GM23338 (cell line): ENCODE data around the gene LMX1B. TPM values are rescaled to one million over a fixed set of nuclear protein-coding genes. Genes with fewer than 3 reads are reported as not detected.

Experiments
- ATAC-seq: fragments of 200-7000 bp; cut with Tn5 transposase; 3 replicates; pipeline ENCODE4 v1.9.1; 2020
- DNase-seq: peaks from one replicate; pipeline ENCODE4 v3.0.0-alpha.2; 2015; ENCODE audit warnings: low spot score
- H2AFZ ChIP-seq: fragments of 200-600 bp; sonication (generic); 2 replicates; pipeline ENCODE4 v1.8.0; 2016; ENCODE audit warnings: antibody characterized with exemption, mild to moderate bottlenecking, moderate library complexity
- H3F3A ChIP-seq: fragments of 200-600 bp; sonication (generic); replicated peaks from 2 replicates; pipeline ENCODE4 v1.8.0; 2017; ENCODE audit warnings: antibody characterized with exemption, mixed run types, low read depth
- H3K27ac ChIP-seq: fragments of 200-600 bp; sonication (generic); 2 replicates; pipeline ENCODE4 v1.6.1; 2016; ENCODE audit warnings: low read depth
- H3K27me3 ChIP-seq: fragments of 200-600 bp; sonication (generic); 2 replicates; pipeline ENCODE4 v1.8.0; 2016; ENCODE audit warnings: mild to moderate bottlenecking, mixed run types, moderate library complexity; ENCODE audit not compliant: insufficient read depth
- H3K36me3 ChIP-seq: fragments of 200-600 bp; sonication (generic); 2 replicates; pipeline ENCODE4 v1.8.0; 2016; ENCODE audit warnings: mild to moderate bottlenecking; ENCODE audit not compliant: insufficient read depth
- H3K4me1 ChIP-seq: fragments of 200-600 bp; sonication (generic); 2 replicates; pipeline ENCODE4 v1.8.0; 2016; ENCODE audit warnings: mild to moderate bottlenecking, moderate library complexity; ENCODE audit not compliant: insufficient read depth
- H3K4me2 ChIP-seq: fragments of 200-600 bp; sonication (generic); 2 replicates; pipeline ENCODE4 v1.7.1; 2017; ENCODE audit warnings: mixed run types
- H3K4me3 ChIP-seq: fragments of 200-600 bp; sonication (generic); 2 replicates; pipeline ENCODE4 v1.6.1; 2016; ENCODE audit warnings: mixed run types
- H3K79me2 ChIP-seq: fragments of 200-600 bp; sonication (generic); replicated peaks from 2 replicates; pipeline ENCODE4 v1.8.0; 2017; ENCODE audit warnings: mild to moderate bottlenecking; ENCODE audit not compliant: insufficient read depth
- H3K9me2 ChIP-seq: fragments of 200-600 bp; sonication (generic); 2 replicates; pipeline ENCODE4 v1.8.0; 2017; ENCODE audit not compliant: insufficient read depth
- H4K20me1 ChIP-seq: fragments of 200-600 bp; sonication (generic); replicated peaks from 2 replicates; pipeline ENCODE4 v1.8.0; 2017; ENCODE audit warnings: mild to moderate bottlenecking; ENCODE audit not compliant: insufficient read depth
- H3K27ac Mint-ChIP-seq: 2 replicates; pipeline ENCODE4 v1.8.0; 2020; ENCODE audit warnings: inconsistent platforms, mild to moderate bottlenecking, moderate library complexity, mixed read lengths
- H3K27me3 Mint-ChIP-seq: 3 replicates; pipeline ENCODE4 v1.8.0; 2022; ENCODE audit warnings: low read depth, mild to moderate bottlenecking, moderate library complexity, mixed read lengths, inconsistent platforms; ENCODE audit not compliant: insufficient read depth, poor library complexity
- H3K36me3 Mint-ChIP-seq: 3 replicates; pipeline ENCODE4 v1.8.0; 2021; ENCODE audit warnings: low read depth, mild to moderate bottlenecking, inconsistent platforms, moderate library complexity, mixed read lengths
- H3K4me1 Mint-ChIP-seq: 3 replicates; pipeline ENCODE4 v1.8.0; 2020; ENCODE audit warnings: mild to moderate bottlenecking, inconsistent platforms, mixed read lengths
- H3K4me3 Mint-ChIP-seq: 3 replicates; pipeline ENCODE4 v1.8.0; 2021; ENCODE audit warnings: moderate library complexity, mild to moderate bottlenecking, inconsistent platforms, mixed read lengths
- H3K9me3 Mint-ChIP-seq: 3 replicates; pipeline ENCODE4 v1.8.0; 2020; ENCODE audit warnings: moderate library complexity, mild to moderate bottlenecking, inconsistent platforms, mixed read lengths
- CREB1 ChIP-seq: fragments of 250-450 bp; sonication (Bioruptor Pico); IDR thresholded peaks from 2 replicates; pipeline ENCODE4 v1.5.0; 2020; ENCODE audit warnings: low read depth, mild to moderate bottlenecking, moderate library complexity
- EZH2 ChIP-seq: fragments of 200-600 bp; sonication (generic); IDR thresholded peaks from one replicate; pipeline ENCODE4 v1.8.0; 2017; ENCODE audit warnings: antibody characterized with exemption, mild to moderate bottlenecking, low read depth; ENCODE audit not compliant: unreplicated experiment
- EZH2phosphoT487 ChIP-seq: fragments of 200-600 bp; sonication (generic); IDR thresholded peaks from one replicate; pipeline ENCODE4 v1.8.1; 2018; ENCODE audit warnings: antibody characterized with exemption; ENCODE audit not compliant: unreplicated experiment
- JUNB ChIP-seq: IDR thresholded peaks from one replicate; pipeline ENCODE4 v1.6.1; 2016; ENCODE audit warnings: antibody characterized with exemption; ENCODE audit not compliant: unreplicated experiment
- NANOG ChIP-seq: IDR thresholded peaks from 2 replicates; pipeline ENCODE4 v1.6.1; 2016; ENCODE audit warnings: antibody characterized with exemption, borderline replicate concordance
- STAT1 ChIP-seq: IDR thresholded peaks from one replicate; pipeline ENCODE4 v1.6.1; 2016; ENCODE audit warnings: antibody characterized with exemption; ENCODE audit not compliant: unreplicated experiment
- ZNF114 ChIP-seq: fragments of 250-450 bp; sonication (Bioruptor Pico); IDR thresholded peaks from 2 replicates; pipeline ENCODE4 v1.5.0; 2020; ENCODE audit warnings: mild to moderate bottlenecking, moderate library complexity
- polyA plus RNA-seq: library from polyadenylated mRNA; unstranded; fragments of >200 nt; fragmentation: Nextera tagmentation; extraction: Ambion mirVana; gene quantifications from 2 replicates; pipeline ENCODE4 v1.2.1, GENCODE V29; 2016
- total RNA-seq: library from RNA; depleted of rRNA; stranded (reverse); fragments of >200 nt; shearing (Covaris generic); gene quantifications from 2 replicates; pipeline ENCODE4 v1.2.3, GENCODE V29; 2014
- TF ChIP-seq, protein P1 (sequence below), 2 experiments: fragments of 200-600 bp in 1 of 2; sonication (generic) in 1 of 2; conservative IDR thresholded peaks; 2 replicates each; pipeline versions ENCODE4 v1.5.1 to v1.6.1; 2016 to 2017; ENCODE audit warnings: antibody characterized with exemption in 2 of 2, low read depth in 2 of 2, mild to moderate bottlenecking in 2 of 2, moderate library complexity in 1 of 2
- TF ChIP-seq, protein P2 (sequence below): IDR thresholded peaks from 2 replicates; pipeline ENCODE4 v1.6.1; 2016; ENCODE audit warnings: antibody characterized with exemption
- TF ChIP-seq, protein P3 (sequence below): fragments of 250-450 bp; sonication (Bioruptor Pico); IDR thresholded peaks from 2 replicates; pipeline ENCODE4 v1.5.0; 2020; ENCODE audit warnings: mild to moderate bottlenecking, moderate library complexity

LMX1B gene
- total and polyA plus RNA-seq, 2 experiments from 2014 or later: 0.08 to 0.21 TPM

DNA sequence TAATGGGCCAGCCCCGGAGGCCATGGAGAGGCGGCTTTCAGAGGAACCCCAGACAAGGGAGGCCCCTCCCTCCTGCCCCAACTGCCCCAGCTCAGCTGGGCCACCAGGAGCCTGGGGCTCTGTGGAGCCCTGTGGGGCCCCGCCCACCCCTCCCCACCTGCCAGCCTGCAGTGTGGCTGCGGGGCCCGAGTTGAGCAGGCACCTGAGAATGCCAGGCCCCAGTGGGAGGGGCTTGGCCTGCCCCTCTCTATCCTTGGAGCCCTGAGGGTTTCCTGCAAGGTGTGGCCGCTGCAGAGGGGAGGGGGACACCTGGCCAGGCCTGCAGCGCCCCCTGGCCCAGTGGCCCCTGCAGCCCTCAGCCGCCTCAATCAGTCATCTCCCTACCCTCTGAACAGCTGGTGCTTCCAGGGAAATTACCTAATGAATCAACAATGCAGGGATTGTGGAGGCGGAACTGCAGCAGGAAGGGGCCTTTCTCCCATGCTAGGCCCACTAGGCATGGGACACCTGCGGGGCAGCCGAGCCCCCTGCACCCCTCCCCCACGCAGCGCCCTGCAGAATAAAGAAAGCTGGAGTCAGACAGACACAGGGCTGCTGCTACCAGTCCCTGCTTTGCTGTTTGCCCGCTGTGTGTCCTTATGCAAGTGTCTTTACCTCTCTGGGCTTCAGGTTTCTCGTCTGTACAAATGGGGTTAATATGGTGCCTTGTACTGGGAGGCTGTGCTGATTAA is 48.0 kb downstream of the LMX1B start:
- peaks cover 36% of the 10 kb centered on the region for H3K4me1 Mint-ChIP-seq
- no peaks in the 10 kb centered on the region for H3K79me2 ChIP-seq
- H3K27me3 ChIP-seq: peaks cover 10% of the 10 kb centered on the region; the same call in 1 of the 2 replicates
- H4K20me1 ChIP-seq: no peaks in the 10 kb centered on the region
- H3K27me3 Mint-ChIP-seq: peaks cover 25% of the 10 kb centered on the region
- H3K4me3 Mint-ChIP-seq: no peak overlapping the region
- H3F3A ChIP-seq: peaks cover 17% of the 10 kb centered on the region
- no peaks in the 10 kb centered on the region for H3K36me3 Mint-ChIP-seq
- H3K4me2 ChIP-seq: peak overlapping the region; percentile 31
- no peak for TF ChIP-seq EZH2phosphoT487
- TF ChIP-seq, protein P1, sequence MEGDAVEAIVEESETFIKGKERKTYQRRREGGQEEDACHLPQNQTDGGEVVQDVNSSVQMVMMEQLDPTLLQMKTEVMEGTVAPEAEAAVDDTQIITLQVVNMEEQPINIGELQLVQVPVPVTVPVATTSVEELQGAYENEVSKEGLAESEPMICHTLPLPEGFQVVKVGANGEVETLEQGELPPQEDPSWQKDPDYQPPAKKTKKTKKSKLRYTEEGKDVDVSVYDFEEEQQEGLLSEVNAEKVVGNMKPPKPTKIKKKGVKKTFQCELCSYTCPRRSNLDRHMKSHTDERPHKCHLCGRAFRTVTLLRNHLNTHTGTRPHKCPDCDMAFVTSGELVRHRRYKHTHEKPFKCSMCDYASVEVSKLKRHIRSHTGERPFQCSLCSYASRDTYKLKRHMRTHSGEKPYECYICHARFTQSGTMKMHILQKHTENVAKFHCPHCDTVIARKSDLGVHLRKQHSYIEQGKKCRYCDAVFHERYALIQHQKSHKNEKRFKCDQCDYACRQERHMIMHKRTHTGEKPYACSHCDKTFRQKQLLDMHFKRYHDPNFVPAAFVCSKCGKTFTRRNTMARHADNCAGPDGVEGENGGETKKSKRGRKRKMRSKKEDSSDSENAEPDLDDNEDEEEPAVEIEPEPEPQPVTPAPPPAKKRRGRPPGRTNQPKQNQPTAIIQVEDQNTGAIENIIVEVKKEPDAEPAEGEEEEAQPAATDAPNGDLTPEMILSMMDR (conservative IDR thresholded peaks at IDR 0.05; ENCODE audit: low read depth in 2 of 2): peak; percentile 61 to 81
- H3K4me3 ChIP-seq: no peak overlapping the region
- ATAC-seq (peak; percentile 69), DNase-seq (peak; percentile 93)
- peak overlapping the region; percentile 42; the same call in 1 of the 2 replicates for H3K27ac ChIP-seq
- no peaks in the 10 kb centered on the region for H3K36me3 ChIP-seq
- no peaks in the 10 kb centered on the region for H3K9me3 Mint-ChIP-seq
- H3K4me1 ChIP-seq: peaks cover 46% of the 10 kb centered on the region
- no peaks in the 10 kb centered on the region for H3K9me2 ChIP-seq
- no peak overlapping the region for H3K27ac Mint-ChIP-seq
- H2AFZ ChIP-seq: no peak overlapping the region

DNA sequence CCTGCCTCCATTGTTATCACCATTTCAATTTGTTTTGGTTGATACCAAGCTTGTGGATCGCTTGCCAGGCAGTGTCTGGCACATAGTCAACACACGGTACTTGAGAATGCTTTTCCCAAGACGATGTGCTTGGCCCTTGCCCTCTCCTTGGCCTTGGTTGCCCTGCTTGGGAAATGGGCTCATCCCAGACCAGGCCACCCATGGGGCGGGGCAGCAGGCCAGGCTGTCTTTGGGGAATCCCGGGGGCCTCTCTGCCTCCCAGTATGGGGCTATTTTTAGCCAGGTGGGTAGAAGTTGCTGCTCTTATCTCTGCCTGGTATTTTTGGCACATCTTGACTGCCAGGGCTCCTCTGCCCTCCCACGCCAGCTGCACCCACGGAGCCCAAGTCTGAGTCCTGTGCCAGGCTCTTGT is 49.9 kb downstream of the LMX1B start:
- Mint-ChIP-seq H3K27me3 (peaks cover 25% of the 10 kb centered on the region), H3K27ac (no peak overlapping the region), H3K4me3 (no peak overlapping the region), H3K36me3 (no peaks in the 10 kb centered on the region), H3K9me3 (no peaks in the 10 kb centered on the region), H3K4me1 (peaks cover 36% of the 10 kb centered on the region)
- peaks cover 46% of the 10 kb centered on the region for H3K4me1 ChIP-seq
- H2AFZ ChIP-seq: no peak overlapping the region
- H4K20me1 ChIP-seq: no peaks in the 10 kb centered on the region
- no peak overlapping the region for H3K27ac ChIP-seq
- no peaks in the 10 kb centered on the region for H3K9me2 ChIP-seq
- no peaks in the 10 kb centered on the region for H3K79me2 ChIP-seq
- TF ChIP-seq NANOG (no peak), STAT1 (no peak), ZNF114 (CRISPR knock-in tag) (no peak), EZH2phosphoT487 (no peak), CREB1 (CRISPR knock-in tag) (no peak), EZH2 (no peak), JUNB (no peak)
- TF ChIP-seq, protein P2, sequence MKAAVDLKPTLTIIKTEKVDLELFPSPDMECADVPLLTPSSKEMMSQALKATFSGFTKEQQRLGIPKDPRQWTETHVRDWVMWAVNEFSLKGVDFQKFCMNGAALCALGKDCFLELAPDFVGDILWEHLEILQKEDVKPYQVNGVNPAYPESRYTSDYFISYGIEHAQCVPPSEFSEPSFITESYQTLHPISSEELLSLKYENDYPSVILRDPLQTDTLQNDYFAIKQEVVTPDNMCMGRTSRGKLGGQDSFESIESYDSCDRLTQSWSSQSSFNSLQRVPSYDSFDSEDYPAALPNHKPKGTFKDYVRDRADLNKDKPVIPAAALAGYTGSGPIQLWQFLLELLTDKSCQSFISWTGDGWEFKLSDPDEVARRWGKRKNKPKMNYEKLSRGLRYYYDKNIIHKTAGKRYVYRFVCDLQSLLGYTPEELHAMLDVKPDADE: no peak
- TF ChIP-seq, protein P3, sequence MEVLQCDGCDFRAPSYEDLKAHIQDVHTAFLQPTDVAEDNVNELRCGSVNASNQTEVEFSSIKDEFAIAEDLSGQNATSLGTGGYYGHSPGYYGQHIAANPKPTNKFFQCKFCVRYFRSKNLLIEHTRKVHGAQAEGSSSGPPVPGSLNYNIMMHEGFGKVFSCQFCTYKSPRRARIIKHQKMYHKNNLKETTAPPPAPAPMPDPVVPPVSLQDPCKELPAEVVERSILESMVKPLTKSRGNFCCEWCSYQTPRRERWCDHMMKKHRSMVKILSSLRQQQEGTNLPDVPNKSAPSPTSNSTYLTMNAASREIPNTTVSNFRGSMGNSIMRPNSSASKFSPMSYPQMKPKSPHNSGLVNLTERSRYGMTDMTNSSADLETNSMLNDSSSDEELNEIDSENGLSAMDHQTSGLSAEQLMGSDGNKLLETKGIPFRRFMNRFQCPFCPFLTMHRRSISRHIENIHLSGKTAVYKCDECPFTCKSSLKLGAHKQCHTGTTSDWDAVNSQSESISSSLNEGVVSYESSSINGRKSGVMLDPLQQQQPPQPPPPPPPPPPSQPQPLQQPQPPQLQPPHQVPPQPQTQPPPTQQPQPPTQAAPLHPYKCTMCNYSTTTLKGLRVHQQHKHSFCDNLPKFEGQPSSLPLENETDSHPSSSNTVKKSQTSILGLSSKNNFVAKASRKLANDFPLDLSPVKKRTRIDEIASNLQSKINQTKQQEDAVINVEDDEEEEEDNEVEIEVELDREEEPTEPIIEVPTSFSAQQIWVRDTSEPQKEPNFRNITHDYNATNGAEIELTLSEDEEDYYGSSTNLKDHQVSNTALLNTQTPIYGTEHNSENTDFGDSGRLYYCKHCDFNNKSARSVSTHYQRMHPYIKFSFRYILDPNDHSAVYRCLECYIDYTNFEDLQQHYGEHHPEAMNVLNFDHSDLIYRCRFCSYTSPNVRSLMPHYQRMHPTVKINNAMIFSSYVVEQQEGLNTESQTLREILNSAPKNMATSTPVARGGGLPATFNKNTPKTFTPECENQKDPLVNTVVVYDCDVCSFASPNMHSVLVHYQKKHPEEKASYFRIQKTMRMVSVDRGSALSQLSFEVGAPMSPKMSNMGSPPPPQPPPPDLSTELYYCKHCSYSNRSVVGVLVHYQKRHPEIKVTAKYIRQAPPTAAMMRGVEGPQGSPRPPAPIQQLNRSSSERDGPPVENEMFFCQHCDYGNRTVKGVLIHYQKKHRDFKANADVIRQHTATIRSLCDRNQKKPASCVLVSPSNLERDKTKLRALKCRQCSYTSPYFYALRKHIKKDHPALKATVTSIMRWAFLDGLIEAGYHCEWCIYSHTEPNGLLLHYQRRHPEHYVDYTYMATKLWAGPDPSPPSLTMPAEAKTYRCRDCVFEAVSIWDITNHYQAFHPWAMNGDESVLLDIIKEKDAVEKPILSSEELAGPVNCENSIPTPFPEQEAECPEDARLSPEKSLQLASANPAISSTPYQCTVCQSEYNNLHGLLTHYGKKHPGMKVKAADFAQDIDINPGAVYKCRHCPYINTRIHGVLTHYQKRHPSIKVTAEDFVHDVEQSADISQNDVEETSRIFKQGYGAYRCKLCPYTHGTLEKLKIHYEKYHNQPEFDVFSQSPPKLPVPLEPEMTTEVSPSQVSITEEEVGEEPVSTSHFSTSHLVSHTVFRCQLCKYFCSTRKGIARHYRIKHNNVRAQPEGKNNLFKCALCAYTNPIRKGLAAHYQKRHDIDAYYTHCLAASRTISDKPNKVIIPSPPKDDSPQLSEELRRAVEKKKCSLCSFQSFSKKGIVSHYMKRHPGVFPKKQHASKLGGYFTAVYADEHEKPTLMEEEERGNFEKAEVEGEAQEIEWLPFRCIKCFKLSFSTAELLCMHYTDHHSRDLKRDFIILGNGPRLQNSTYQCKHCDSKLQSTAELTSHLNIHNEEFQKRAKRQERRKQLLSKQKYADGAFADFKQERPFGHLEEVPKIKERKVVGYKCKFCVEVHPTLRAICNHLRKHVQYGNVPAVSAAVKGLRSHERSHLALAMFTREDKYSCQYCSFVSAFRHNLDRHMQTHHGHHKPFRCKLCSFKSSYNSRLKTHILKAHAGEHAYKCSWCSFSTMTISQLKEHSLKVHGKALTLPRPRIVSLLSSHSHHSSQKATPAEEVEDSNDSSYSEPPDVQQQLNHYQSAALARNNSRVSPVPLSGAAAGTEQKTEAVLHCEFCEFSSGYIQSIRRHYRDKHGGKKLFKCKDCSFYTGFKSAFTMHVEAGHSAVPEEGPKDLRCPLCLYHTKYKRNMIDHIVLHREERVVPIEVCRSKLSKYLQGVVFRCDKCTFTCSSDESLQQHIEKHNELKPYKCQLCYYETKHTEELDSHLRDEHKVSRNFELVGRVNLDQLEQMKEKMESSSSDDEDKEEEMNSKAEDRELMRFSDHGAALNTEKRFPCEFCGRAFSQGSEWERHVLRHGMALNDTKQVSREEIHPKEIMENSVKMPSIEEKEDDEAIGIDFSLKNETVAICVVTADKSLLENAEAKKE (CRISPR knock-in tag): no peak
- DNase-seq: no peak
- no peaks in the 10 kb centered on the region for H3K36me3 ChIP-seq
- H3K4me2 ChIP-seq: peak overlapping the region; percentile 89
- H3F3A ChIP-seq: peaks cover 17% of the 10 kb centered on the region
- peaks cover 14% of the 10 kb centered on the region; the same call in 1 of the 2 replicates for H3K27me3 ChIP-seq
- H3K4me3 ChIP-seq: no peak overlapping the region
- ATAC-seq: no peak
